ENCODE measurements around the gene TJP2.
"Not testable (repeated sequence)": the region's sequence is repeated elsewhere in the genome, so short reads cannot be mapped to it uniquely, and the experiment has no call there.

Gene TJP2

GRCh38 chr9:69303331-69303730 lies 129.3 kb downstream of the TJP2 start:
- in situ Hi-C loops (cut with HindIII; ENCODE audit: low pct_ligation_motif_present, low pct_unique_long_range_greater_than_20kb, low sequenced_read_pairs), result no loop called here
- DNase-seq, result no peak

GRCh38 chr9:69306895-69307445 lies 132.9 kb downstream of the TJP2 start:
- in situ Hi-C loops (cut with HindIII; ENCODE audit: low pct_ligation_motif_present, low pct_unique_long_range_greater_than_20kb, low sequenced_read_pairs); DNase-seq: not testable (repeated sequence)

DNA sequence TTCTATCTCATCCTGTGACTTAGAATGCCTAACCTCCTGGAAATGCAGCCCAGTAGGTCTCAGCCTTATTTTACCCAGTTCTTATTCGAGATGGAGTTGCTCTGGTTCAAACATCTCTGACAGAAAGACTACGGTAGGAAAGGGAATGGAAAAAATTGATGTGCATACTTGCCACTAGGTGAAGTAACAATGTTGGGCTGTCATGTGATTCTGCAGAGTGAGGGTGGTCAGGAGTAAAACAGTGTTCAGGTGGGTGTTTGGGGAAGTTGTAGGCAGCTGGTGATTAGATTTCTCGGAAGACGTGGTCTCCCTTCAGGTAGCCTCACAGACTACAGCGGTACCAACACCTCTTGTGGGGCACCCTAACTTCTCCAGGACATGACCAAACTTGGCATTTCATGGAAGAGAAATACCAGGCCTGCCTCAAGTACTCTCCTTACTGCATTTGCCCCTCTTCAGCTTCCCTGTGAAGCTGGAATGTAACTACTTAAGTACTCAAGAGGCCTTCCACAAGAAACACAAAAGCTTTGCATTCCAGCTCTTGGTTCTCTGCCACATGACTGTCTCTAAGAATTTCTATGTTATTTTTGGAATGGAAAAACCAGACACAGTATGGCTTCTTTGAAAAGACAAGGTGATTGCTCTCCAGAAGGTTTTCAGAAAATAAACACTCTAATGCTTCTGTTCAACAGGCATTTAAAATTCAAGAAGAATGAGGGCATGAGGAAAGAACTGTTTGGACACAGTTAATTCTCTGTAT lies 133.5 kb downstream of the TJP2 start:
- no peak for DNase-seq
- in situ Hi-C loops (cut with HindIII; ENCODE audit: low pct_ligation_motif_present, low pct_unique_long_range_greater_than_20kb, low sequenced_read_pairs), result no loop called here

DNA sequence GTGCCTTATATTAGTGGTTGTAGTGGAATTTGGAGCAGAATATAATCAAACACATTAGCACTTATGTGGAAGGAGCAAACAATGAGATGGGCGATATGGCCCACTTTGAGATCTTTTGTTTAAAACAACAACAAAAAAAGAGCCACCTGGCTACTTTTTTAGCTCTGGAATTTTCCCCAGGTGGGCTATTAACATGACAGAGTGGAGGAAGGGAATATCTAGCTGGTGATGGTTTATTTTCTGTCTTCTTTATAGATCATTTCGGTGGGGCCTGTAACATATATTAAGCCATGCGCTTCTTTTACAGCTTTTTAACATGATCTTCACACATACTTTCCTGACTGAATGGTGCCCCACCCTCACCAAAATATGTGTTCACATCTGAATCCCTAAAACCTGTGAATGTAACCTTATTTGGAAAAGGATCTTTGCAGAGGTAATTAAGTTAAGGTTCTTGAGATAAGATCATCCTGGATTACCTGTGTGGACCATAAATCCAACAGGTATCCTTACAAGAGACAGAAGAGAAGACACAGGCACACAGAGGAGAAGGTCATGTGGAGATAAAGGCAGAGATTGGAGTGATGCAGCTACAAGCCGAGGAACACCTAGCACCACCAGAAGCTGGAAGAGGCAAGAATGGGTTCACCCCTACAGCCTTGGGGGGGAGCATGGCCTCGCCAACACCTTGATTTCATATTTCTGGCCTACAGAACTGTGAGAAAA lies 134.3 kb downstream of the TJP2 start:
- no peak for DNase-seq
- in situ Hi-C loops (cut with HindIII; ENCODE audit: low pct_ligation_motif_present, low pct_unique_long_range_greater_than_20kb, low sequenced_read_pairs), result no loop called here

DNA sequence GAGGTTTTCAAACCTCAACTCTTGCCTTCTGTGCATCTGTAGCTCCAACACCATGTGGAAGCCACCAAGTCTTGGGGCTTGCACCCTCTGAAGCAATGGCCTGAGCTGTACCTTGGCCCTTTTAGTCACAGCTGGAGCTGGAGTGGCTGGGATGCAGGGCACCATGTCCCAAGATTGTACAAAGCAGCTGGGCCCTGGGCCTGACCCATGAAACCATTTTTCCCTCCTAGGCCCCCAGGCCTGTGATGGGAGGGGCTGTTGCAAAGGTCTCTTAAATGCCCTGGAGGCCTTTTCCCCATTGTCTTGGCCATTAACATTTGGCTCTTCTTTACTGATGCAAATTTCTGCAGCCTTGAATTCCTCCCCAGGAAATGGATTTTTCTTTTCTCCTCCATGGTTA lies 139.1 kb downstream of the TJP2 start:
- in situ Hi-C loops (cut with HindIII; ENCODE audit: low pct_ligation_motif_present, low pct_unique_long_range_greater_than_20kb, low sequenced_read_pairs), result no loop called here
- DNase-seq, result no peak

GRCh38 chr9:69314547-69314946 lies 140.5 kb downstream of the TJP2 start:
- no peak for DNase-seq
- in situ Hi-C loops (cut with HindIII; ENCODE audit: low pct_ligation_motif_present, low pct_unique_long_range_greater_than_20kb, low sequenced_read_pairs), result no loop called here

- in situ Hi-C loops (cut with HindIII; ENCODE audit: low pct_ligation_motif_present, low pct_unique_long_range_greater_than_20kb, low sequenced_read_pairs), result no loop called here
- no peak for DNase-seq
Observed at GRCh38 chr9:69317081-69317480, 143.0 kb downstream of the TJP2 start.

DNA sequence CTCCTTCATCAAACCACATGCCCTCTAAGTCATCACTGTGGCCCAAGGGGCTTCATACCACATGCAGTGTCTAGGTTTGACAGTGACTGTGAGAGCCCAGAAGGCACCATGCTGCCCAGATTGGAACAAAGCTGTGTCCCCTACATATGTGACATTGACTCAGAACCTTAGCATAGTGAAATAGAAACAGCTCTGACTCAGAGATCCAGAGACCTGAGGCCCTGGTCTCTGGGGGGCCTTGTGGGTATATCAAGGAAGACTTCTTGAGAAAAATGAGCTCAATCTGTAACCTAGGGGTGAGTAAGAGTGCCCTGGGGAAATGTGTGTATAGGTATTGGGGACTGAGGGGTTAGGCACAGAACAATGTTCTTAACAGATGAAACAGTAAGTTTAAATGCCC lies 143.8 kb downstream of the TJP2 start:
- no peak for DNase-seq
- in situ Hi-C loops (cut with HindIII; ENCODE audit: low pct_ligation_motif_present, low pct_unique_long_range_greater_than_20kb, low sequenced_read_pairs), result no loop called here

- no peak for DNase-seq
- in situ Hi-C loops (cut with HindIII; ENCODE audit: low pct_ligation_motif_present, low pct_unique_long_range_greater_than_20kb, low sequenced_read_pairs), result no loop called here
Observed at GRCh38 chr9:69319324-69320025, 145.4 kb downstream of the TJP2 start.

GRCh38 chr9:69322256-69322655 lies 148.2 kb downstream of the TJP2 start:
- no peak for DNase-seq
- in situ Hi-C loops (cut with HindIII; ENCODE audit: low pct_ligation_motif_present, low pct_unique_long_range_greater_than_20kb, low sequenced_read_pairs), result no loop called here

- DNase-seq, result no peak
- in situ Hi-C loops (cut with HindIII; ENCODE audit: low pct_ligation_motif_present, low pct_unique_long_range_greater_than_20kb, low sequenced_read_pairs), result no loop called here
Observed at GRCh38 chr9:69323861-69324260, 149.8 kb downstream of the TJP2 start.
